PC-9 (cell line): Measurements from ENCODE around the gene MNT.

Experiments
- CTCF ChIP-seq: fragments of 200-600 bp; sonication (generic); conservative IDR thresholded peaks from 2 replicates; pipeline ENCODE4 v1.6.1; 2017; ENCODE audit warnings: mixed run types, antibody characterized with exemption, mild to moderate bottlenecking, moderate library complexity
- EZH2 ChIP-seq: fragments of 200-600 bp; sonication (generic); IDR thresholded peaks from 2 replicates; pipeline ENCODE4 v1.8.0; 2017; ENCODE audit warnings: antibody characterized with exemption, low read depth

GRCh38 chr17:2450016-2450650, 49.3 kb upstream of the MNT start:
- TF ChIP-seq CTCF (no peak), EZH2 (no peak)
